Breast epithelium (tissue), 4 donors: ENCODE data around the gene ZFHX2. TPM values are rescaled to one million over a fixed set of nuclear protein-coding genes. Genes with fewer than 3 reads are reported as not detected.
A peak's percentile ranks its signal among the peaks of the same experiment; 100 is the strongest.

ENCODE experiments used
- DNase-seq, 2 donors: peaks; one replicate each; pipeline ENCODE4 v3.0.0-alpha.2; 2019; ENCODE audit warnings: low spot score in 2 of 2
- H3K27ac ChIP-seq, 2 donors: fragments of 200-600 bp; sonication (generic) in 1 of 2; one replicate each; pipeline ENCODE4 v1.5.1; 2016 to 2019; ENCODE audit warnings: mild to moderate bottlenecking in 1 of 2
- H3K27me3 ChIP-seq, 2 donors: fragments of 200-600 bp; sonication (generic) in 1 of 2; one replicate each; pipeline versions ENCODE4 v1.5.1 to v1.6.0; 2017 to 2019; ENCODE audit warnings: control low read depth in 1 of 2, mild to moderate bottlenecking in 1 of 2
- H3K36me3 ChIP-seq: fragments of 200-600 bp; one replicate; pipeline ENCODE4 v1.5.1; 2019
- H3K4me1 ChIP-seq, 2 donors: fragments of 200-600 bp; sonication (generic); one replicate each; pipeline ENCODE4 v1.5.1; 2016 to 2019; ENCODE audit warnings: control low read depth in 1 of 2
- H3K4me3 ChIP-seq, 3 donors: fragments of 200-600 bp; sonication (generic); 1 replicate in 2 of 3; 2 replicates in 1 of 3; pipeline ENCODE4 v1.5.1; 2016 to 2019; ENCODE audit warnings: mild to moderate bottlenecking in 3 of 3, moderate library complexity in 2 of 3
- H3K9me3 ChIP-seq, 2 donors: fragments of 200-600 bp; sonication (generic) in 1 of 2; one replicate each; pipeline ENCODE4 v1.5.1; 2016 to 2019; ENCODE audit warnings: control low read depth in 1 of 2
- POLR2A ChIP-seq: fragments of 450-650 bp; IDR thresholded peaks from one replicate; pipeline ENCODE4 v1.6.1; 2016; ENCODE audit warnings: antibody characterized with exemption, mild to moderate bottlenecking, moderate library complexity
- POLR2AphosphoS5 ChIP-seq, 3 donors: sonication (generic); formaldehyde crosslinking; IDR thresholded peaks; one replicate each; pipeline ENCODE4 v1.6.1; 2017; ENCODE audit warnings: antibody characterized with exemption in 3 of 3
- intact Hi-C: fragments of 100-400 bp; cut with DNase I; formaldehyde crosslinking; loops from one replicate; pipeline ENCODE4 v1.15.1; 2023; ENCODE audit warnings: low total_unique reads
- total RNA-seq, 3 donors: library from RNA; depleted of rRNA; stranded (reverse); fragments of >200 nt; gene quantifications; one replicate each; pipeline ENCODE4 v1.1.0, GENCODE V29; 2016
- TF ChIP-seq, protein P1 (sequence below), 3 donors: fragments of 450-650 bp; IDR thresholded peaks; one replicate each; pipeline ENCODE4 v1.5.1; 2016 to 2017; ENCODE audit warnings: antibody characterized with exemption in 3 of 3, mild to moderate bottlenecking in 3 of 3, moderate library complexity in 3 of 3

ZFHX2 gene
- total RNA-seq, 3 donors from 2014 or later, result 0.48 to 1.2 (median 0.66) TPM

DNA sequence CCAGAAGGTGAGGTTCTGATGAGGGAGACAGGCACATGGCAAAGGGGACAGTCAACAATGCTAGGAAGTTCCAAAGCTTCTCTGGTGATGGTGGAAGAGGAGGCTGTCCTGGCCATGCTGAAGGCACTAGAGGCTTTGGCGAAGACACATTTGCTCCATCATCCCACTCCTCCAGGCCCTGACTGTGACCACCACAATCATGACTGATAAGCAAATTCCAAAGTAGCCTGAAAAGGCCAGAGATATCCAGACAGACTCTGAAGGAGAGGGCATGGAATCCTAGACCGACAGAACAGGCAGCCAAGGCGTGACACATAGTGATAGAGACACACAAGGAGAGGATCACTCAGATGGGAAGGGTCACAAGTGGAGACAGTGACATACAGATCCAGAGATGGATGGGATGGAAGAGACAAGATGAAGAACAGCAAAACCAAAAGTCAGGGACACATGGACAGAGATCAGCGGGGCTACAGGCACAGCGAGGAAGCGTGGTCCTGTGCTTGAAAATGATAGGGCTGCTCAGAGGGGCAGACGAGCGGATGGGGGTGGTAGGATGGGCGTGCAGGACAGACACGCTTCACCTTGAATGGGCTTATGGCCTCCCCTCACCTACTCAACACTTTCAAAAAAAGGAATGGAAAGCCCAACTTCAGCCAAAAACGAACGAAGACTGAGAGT lies 1.3 kb downstream of the ZFHX2 start:
- Histone ChIP-seq H3K27me3 (no peaks in the 10 kb centered on the region), H3K4me1 (no peaks in the 10 kb centered on the region), H3K27ac (no peak overlapping the region), H3K9me3 (no peaks in the 10 kb centered on the region), H3K4me3 (peak overlapping the region; percentile 47 to 72 (median 62)), H3K36me3 (no peaks in the 10 kb centered on the region)
- TF ChIP-seq, protein P1, sequence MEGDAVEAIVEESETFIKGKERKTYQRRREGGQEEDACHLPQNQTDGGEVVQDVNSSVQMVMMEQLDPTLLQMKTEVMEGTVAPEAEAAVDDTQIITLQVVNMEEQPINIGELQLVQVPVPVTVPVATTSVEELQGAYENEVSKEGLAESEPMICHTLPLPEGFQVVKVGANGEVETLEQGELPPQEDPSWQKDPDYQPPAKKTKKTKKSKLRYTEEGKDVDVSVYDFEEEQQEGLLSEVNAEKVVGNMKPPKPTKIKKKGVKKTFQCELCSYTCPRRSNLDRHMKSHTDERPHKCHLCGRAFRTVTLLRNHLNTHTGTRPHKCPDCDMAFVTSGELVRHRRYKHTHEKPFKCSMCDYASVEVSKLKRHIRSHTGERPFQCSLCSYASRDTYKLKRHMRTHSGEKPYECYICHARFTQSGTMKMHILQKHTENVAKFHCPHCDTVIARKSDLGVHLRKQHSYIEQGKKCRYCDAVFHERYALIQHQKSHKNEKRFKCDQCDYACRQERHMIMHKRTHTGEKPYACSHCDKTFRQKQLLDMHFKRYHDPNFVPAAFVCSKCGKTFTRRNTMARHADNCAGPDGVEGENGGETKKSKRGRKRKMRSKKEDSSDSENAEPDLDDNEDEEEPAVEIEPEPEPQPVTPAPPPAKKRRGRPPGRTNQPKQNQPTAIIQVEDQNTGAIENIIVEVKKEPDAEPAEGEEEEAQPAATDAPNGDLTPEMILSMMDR (IDR thresholded peaks at IDR 0.05), result no peak
- TF ChIP-seq POLR2A (no peak), POLR2AphosphoS5 (IDR thresholded peaks at IDR 0.05) (no peak)
- intact Hi-C loops, result loop anchor here (10.0 kb wide), 1 partner anchor 245 kb away; the partner anchor contains the start of genes BCL2L2 and PPP1R3E
- no peak for DNase-seq

DNA sequence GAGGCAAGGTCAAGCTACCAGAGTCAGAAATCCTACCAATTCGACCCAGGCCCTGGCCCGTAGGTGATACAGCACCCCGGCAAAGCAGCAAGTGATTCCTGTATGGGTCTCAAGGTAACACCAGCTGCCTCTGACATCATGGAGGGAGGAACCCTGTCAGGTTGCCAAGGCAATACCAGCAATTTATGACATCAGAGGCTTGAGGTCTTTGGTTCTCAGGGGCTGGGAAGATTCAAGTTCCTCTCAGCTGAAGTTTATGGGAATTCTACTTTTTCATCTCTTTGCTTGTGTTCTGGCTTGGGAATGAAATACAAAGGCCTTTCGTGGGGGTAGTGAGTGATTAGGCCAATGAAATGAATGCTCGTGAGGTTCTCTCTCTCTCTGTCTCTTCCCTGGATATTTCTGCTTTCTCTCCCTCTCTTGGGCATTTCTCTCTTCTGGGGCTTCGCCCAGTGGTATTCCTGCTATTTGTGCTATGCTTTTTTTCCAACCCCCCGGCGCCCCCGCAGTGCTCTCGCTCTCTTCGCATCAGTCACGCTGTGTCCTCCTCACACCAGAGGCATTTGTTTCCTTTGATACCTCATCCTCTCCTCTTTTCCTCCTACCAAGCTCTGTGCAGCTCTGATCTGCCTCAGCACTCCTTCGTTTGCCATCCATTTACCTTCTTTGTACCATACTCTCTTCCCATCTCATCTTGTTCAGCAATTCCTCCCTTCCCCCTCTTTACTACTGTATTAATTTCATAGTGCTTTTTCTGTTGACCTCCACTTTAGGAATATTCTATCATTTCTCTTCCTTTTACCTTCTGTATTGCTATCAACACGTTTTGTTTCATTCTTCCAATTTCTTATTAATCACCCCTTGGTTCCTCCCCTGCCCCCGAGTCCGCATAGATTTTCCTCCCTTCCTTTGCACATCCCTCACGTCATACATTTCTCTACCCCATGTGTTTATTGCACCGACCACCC lies 2.9 kb downstream of the ZFHX2 start:
- Histone ChIP-seq H3K36me3 (no peaks in the 10 kb centered on the region), H3K27ac (no peak overlapping the region), H3K4me3 (no peak overlapping the region), H3K27me3 (no peaks in the 10 kb centered on the region), H3K9me3 (no peaks in the 10 kb centered on the region), H3K4me1 (no peaks in the 10 kb centered on the region)
- no peak for TF ChIP-seq POLR2A
- no peak for DNase-seq
- intact Hi-C loops, result no loop called here

DNA sequence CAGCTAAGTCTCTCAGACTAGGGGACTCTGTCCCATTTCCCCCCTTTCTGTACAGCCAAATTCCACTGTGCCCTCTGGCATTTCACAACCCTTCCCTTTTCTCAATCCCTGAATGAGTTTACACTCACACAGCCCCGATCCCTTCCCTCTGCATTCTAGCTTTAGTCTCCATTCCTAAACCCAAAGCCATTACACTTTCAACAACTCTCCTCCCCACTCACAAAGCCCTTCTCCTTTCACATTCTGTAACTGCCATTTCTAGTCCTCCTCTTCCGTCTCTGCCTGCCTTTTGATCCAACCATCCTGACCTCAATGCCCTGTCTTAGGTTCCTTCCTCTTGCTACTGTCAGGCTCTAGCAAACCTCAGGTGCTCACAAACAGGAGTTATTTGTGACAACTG lies 3.6 kb downstream of the ZFHX2 start:
- TF ChIP-seq, protein P1 (IDR thresholded peaks at IDR 0.05), result no peak
- TF ChIP-seq POLR2AphosphoS5 (IDR thresholded peaks at IDR 0.05) (no peak), POLR2A (no peak)
- Histone ChIP-seq H3K4me1 (no peaks in the 10 kb centered on the region), H3K9me3 (no peaks in the 10 kb centered on the region), H3K36me3 (no peaks in the 10 kb centered on the region), H3K4me3 (no peak overlapping the region), H3K27me3 (no peaks in the 10 kb centered on the region), H3K27ac (no peak overlapping the region)
- intact Hi-C loops, result no loop called here
- DNase-seq, result no peak

DNA sequence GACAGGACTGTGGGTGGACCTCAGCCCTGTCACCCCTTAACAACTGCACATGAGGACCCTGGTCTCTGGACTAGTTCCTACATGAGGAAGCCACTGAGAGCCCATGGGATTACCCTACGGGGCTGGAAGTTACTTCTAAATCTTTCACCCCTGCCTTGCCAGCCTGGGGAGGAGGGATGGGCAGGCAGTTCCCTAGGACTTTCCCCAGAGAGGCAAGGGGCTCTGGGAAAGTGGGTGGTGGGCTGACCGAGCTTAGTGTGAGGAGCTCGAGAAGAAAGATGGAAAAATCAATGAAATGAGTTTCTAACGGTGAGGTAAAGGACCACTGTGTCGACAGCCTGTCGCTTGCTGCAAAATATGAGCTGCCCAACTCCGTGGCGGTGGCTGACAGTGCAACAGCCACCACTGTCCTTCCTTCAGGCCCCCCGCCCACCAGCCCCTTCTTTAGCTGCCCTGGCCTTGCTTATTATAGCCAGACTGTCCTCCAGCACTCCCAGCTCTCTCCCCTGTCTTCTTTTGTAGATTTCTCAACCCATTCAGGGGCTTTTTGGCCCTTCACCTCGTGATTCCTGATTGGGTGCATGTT lies 5.0 kb downstream of the ZFHX2 start:
- intact Hi-C loops, result no loop called here

DNA sequence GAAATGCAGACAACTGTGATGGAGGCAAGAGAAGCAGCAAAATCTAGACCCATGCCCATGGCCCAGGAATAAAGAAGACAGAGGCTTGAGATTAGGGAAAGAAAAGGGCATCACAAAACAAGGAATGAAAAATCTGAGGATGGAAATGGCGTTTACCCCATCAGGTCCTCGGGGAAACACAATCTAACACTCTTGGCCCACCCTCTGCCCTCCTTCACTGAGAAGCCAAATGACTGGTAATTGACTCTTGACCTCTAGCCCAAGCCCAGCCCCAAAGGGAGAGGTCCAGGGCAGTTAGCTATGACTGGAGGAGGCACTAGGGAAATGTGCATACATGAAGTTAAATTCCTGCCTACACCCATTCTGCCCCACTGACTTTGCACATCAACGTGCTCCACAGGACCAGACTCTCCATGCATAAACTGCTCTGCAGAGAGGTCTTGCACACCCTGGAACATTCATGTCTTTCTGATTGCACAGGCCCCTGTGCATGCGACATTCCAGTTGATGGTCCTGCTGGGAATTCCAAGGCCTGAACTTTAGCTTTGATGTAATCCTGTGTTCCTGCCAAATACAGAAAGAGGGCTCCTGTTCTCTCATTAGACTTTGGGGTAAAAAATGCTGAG lies 5.7 kb downstream of the ZFHX2 start:
- DNase-seq, result no peak
- H3K4me3 ChIP-seq, result no peak overlapping the region
- H3K27me3 ChIP-seq, result no peaks in the 10 kb centered on the region
- intact Hi-C loops, result no loop called here
- no peak overlapping the region for H3K27ac ChIP-seq
- TF ChIP-seq POLR2AphosphoS5 (IDR thresholded peaks at IDR 0.05), result no peak
- no peak for TF ChIP-seq POLR2A
- TF ChIP-seq, protein P1 (IDR thresholded peaks at IDR 0.05), result no peak
- no peaks in the 10 kb centered on the region for H3K4me1 ChIP-seq
- no peaks in the 10 kb centered on the region for H3K9me3 ChIP-seq
- no peaks in the 10 kb centered on the region for H3K36me3 ChIP-seq

More for the DNA sequence above, 5.0 kb downstream of the ZFHX2 start:
- TF ChIP-seq POLR2AphosphoS5 (IDR thresholded peaks at IDR 0.05), result no peak
- TF ChIP-seq, protein P1 (IDR thresholded peaks at IDR 0.05), result no peak
- no peak for TF ChIP-seq POLR2A
- no peak overlapping the region for H3K4me3 ChIP-seq
- H3K27me3 ChIP-seq, result no peaks in the 10 kb centered on the region
- no peak overlapping the region for H3K27ac ChIP-seq
- H3K36me3 ChIP-seq, result no peaks in the 10 kb centered on the region
- no peaks in the 10 kb centered on the region for H3K4me1 ChIP-seq
- DNase-seq, result no peak
- H3K9me3 ChIP-seq, result no peaks in the 10 kb centered on the region
